Fibroblast of the aortic adventitia (primary cell): ENCODE measurements around the gene BAD. TPM values are rescaled to one million over a fixed set of nuclear protein-coding genes. Genes with fewer than 3 reads are reported as not detected.
"Not testable (repeated sequence)": the region's sequence is repeated elsewhere in the genome, so short reads cannot be mapped to it uniquely, and the experiment has no call there.

Experiments used
- DNase-seq: peaks from one replicate; pipeline ENCODE4 v3.0.0-alpha.2; 2010; ENCODE audit warnings: low read depth
- H3K4me3 ChIP-seq: 2 replicates; pipeline ENCODE4 v1.5.1; 2011; ENCODE audit warnings: low read depth, mild to moderate bottlenecking, control low read depth, low read length, moderate library complexity
- total RNA-seq: library from RNA; depleted of rRNA; stranded (reverse); fragments of >200 nt; gene quantifications from 2 replicates; pipeline ENCODE4 v1.2.3, GENCODE V29; 2012; ENCODE audit warnings: low replicate concordance
- TF ChIP-seq, protein P1 (sequence below): IDR thresholded peaks from 2 replicates; pipeline ENCODE4 v1.5.1; 2011; ENCODE audit warnings: mild to moderate bottlenecking, low read length, control low read depth, inconsistent platforms; ENCODE audit not compliant: insufficient read depth

Gene BAD
- total RNA-seq, 1 donor = 69.6 TPM

DNA sequence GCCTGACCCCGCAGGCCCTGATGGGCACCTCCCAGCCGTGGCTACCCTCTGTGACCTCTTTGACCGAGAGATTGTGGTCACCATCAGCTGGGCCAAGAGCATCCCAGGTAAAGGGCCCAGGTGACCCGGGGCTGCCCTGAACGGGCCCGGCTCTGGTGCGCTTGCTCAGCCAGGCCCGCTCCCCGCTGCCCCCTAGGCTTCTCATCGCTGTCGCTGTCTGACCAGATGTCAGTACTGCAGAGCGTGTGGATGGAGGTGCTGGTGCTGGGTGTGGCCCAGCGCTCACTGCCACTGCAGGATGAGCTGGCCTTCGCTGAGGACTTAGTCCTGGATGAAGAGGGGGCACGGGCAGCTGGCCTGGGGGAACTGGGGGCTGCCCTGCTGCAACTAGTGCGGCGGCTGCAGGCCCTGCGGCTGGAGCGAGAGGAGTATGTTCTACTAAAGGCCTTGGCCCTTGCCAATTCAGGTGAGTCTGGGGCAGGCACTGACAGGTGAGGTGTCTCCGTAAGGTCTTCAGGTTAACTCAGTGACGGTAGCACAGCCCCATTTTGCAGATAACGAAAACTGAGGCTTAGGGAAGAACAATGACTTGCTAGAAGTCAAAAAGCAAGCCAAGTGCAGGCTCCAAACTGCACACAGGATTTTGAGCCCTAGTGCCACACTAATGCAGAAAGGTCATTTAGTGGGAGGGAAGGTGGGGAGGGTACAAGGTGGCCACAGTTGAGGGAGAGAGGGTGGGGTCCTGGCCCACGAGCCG lies 30.5 kb upstream of the BAD start:
- TF ChIP-seq, protein P1, sequence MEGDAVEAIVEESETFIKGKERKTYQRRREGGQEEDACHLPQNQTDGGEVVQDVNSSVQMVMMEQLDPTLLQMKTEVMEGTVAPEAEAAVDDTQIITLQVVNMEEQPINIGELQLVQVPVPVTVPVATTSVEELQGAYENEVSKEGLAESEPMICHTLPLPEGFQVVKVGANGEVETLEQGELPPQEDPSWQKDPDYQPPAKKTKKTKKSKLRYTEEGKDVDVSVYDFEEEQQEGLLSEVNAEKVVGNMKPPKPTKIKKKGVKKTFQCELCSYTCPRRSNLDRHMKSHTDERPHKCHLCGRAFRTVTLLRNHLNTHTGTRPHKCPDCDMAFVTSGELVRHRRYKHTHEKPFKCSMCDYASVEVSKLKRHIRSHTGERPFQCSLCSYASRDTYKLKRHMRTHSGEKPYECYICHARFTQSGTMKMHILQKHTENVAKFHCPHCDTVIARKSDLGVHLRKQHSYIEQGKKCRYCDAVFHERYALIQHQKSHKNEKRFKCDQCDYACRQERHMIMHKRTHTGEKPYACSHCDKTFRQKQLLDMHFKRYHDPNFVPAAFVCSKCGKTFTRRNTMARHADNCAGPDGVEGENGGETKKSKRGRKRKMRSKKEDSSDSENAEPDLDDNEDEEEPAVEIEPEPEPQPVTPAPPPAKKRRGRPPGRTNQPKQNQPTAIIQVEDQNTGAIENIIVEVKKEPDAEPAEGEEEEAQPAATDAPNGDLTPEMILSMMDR = no peak
- no peak overlapping the region for H3K4me3 ChIP-seq
- DNase-seq = no peak

DNA sequence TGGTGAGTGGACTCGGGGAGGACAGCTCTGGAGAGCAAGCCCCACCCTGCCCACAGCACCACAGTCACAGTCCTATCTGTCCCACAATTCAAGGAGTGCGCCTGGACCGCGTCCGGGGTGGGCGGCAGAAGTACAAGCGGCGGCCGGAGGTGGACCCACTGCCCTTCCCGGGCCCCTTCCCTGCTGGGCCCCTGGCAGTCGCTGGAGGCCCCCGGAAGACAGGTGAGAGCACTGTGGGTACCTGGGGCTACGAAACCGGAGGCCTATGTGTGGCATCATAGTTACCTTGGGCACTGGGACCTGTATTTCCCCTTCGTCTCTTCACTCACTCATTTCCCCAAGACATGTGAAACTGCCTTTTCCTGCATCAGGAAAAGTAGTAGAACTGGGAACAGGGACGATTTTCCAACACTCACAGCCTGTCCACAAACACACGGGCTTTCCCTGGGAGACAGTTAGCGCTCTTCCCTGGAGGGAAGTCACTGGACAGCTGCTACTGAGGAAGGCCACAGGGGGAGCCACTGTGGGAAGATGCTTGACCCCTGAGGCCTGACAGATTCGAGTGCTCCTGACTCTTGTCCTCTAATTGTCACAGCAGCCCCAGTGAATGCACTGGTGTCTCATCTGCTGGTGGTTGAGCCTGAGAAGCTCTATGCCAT lies 29.8 kb upstream of the BAD start:
- TF ChIP-seq, protein P1 = peak; percentile 24
- no peak for DNase-seq
- H3K4me3 ChIP-seq = peak overlapping the region; percentile 62

DNA sequence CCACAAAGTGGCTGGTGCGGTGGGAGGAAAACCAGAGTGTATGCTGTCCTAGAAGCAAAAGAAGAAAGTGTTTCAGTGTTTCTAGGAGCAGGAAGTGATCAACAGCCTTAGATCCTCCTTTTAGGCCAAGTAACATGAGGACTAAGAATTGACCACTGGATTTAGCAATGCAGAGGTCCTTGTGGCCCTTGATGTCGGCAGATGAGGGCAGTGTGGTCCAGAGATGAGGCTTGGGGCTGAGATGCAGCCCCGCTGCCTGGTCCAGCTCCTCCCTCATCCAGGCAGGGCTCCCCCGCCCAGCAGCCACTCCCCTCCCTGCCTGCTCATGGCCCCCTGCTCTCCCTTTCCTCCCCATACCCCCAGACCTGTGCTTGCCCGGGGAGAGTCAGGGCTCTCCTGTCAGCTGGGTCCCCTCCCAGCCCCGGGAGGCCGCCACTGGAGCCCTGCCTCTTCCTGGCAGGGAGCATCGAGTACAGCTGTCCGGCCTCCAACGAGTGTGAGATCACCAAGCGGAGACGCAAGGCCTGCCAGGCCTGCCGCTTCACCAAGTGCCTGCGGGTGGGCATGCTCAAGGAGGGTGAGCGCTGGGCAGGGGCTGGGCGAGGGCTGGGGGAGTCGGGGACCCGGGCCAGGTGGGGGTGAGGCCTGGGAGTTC lies 29.2 kb upstream of the BAD start:
- H3K4me3 ChIP-seq = peak overlapping the region; percentile 62
- TF ChIP-seq, protein P1 = peak; percentile 30
- peak; percentile 77 for DNase-seq

DNA sequence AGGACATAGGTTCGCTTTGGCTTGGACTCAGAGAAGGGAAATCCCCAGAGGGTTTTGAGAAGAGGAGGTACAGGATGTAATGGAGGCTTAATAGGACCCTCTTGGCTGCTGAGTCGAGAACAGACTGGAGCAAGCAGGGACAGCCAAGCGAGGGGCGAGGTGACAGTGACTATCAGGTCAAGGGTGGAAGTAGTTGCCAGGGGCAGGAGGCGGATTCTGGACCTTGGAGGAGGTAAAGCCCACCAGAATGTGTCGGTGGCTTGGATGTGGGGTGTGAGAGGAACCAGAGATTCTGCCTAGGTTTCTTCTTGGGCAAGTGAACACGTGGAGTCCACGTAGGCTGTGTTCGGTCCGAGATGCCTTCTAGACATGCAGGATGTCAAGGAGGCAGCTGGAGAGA lies 28.5 kb upstream of the BAD start:
- TF ChIP-seq, protein P1 = no peak
- H3K4me3 ChIP-seq = no peak overlapping the region
- DNase-seq = no peak

DNA sequence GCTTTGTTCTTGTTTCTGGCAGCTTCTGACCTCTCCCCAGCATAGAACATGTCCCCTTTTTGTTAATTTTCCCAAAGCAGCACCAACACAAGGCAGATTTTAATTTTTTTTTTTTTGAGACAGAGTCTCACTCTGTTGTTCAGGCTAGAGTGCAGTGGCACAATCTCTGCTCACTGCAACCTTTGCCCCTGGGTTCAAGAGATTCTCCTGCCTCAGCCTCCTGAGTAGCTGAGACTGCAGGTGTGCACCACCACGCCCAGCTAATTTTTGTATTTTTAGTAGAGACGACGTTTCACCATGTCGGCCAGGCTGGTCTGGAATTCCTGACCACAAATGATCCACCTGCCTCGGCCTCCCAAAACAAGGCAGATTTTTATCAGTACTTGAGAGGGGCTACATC lies 23.3 kb upstream of the BAD start:
- DNase-seq, H3K4me3 ChIP-seq: not testable (repeated sequence)

DNA sequence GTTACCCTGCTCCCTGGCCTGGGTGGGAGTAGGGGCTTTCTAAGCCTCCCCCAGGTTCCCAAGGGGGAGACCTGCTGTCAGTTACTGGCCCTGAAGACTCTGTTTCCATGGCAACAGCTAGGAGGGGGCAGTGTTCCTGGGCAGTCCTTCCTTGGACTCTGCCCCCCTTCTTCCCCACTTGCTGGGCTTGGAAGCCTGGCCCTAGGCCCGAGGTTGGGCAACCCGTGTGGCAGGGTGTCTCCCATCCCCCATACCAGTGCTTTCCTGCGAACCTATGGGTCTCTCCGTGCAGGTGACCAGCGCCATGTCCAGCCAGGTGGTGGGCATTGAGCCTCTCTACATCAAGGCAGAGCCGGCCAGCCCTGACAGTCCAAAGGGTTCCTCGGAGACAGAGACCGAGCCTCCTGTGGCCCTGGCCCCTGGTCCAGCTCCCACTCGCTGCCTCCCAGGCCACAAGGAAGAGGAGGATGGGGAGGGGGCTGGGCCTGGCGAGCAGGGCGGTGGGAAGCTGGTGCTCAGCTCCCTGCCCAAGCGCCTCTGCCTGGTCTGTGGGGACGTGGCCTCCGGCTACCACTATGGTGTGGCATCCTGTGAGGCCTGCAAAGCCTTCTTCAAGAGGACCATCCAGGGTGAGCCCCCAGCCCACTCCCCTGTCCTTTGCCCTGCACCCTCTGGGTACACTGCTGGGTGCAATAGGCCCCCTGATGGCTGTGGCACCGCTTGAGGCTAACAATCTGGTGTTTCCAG lies 22.6 kb upstream of the BAD start:
- no peak for DNase-seq
- TF ChIP-seq, protein P1 = no peak
- H3K4me3 ChIP-seq = peak overlapping the region; percentile 74

DNA sequence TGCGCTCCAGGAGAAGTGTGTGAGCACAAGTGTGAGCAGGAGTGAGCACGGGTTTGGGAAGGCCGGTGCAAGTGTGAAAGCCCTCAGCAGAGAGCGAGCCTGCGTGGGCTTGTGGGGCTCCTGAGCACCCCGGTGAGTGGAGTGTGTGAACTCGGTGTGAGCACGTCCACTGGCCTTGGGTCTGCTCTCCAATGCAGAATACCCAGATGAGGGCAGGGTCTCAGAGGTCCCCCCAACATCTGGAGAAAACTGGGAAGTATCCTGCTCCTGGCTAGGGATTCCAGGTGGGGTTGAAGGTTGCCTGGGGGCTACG lies 22.1 kb upstream of the BAD start:
- H3K4me3 ChIP-seq = peak overlapping the region; percentile 74
- TF ChIP-seq, protein P1 = no peak
- DNase-seq = no peak
